Fibroblast of lung (primary cell): ENCODE results near the gene BID.

Experiments
- CTCF ChIP-seq, 2 donors: IDR thresholded peaks in 1 of 2; conservative IDR thresholded peaks in 1 of 2; 1 replicate in 1 of 2; 2 replicates in 1 of 2; pipeline ENCODE4 v1.5.1; 2011 to 2012; ENCODE audit warnings: low read length in 2 of 2, control low read depth in 1 of 2, inconsistent platforms in 1 of 2, low read depth in 1 of 2, mild to moderate bottlenecking in 1 of 2
- EZH2 ChIP-seq: IDR thresholded peaks from 2 replicates; pipeline ENCODE4 v1.5.1; 2012; ENCODE audit warnings: low read length, control low read depth, mild to moderate bottlenecking; ENCODE audit errors: missing control alignments

GRCh38 chr22:17764036-17764435 lies 10.2 kb downstream of the BID start:
- TF ChIP-seq CTCF (conservative IDR thresholded peaks at IDR 0.05 in 1 of 2, IDR thresholded peaks at IDR 0.05 in 1 of 2; ENCODE audit: low read depth in 1 of 2, low read length in 2 of 2) (no peak), EZH2 (no peak)
